EL (cell line): ENCODE measurements around the gene GZF1.
A peak's percentile ranks its signal among the peaks of the same experiment; 100 is the strongest.

Experiments
- DNase-seq: peaks from one replicate; pipeline ENCODE4 v3.0.0-alpha.2; 2016

GZF1 gene

DNA sequence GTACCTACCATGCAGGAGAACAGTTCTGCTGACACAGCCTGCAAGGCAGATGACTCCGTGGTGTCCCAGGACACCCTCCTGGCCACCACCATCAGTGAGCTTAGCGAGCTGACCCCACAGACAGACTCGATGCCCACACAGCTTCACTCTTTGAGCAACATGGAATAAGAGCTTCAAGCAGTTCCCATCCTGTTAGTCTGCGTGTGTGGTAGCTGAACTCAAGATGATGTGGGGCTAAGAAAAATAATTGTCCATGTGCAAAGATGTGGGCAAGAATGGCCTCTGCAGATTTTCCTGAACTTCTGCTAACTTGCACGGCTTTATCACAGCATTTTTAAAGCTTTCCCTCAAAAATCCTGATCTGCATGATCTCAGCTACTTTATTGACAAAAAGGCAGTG lies 8.3 kb downstream of the GZF1 start:
- no peak for DNase-seq

DNA sequence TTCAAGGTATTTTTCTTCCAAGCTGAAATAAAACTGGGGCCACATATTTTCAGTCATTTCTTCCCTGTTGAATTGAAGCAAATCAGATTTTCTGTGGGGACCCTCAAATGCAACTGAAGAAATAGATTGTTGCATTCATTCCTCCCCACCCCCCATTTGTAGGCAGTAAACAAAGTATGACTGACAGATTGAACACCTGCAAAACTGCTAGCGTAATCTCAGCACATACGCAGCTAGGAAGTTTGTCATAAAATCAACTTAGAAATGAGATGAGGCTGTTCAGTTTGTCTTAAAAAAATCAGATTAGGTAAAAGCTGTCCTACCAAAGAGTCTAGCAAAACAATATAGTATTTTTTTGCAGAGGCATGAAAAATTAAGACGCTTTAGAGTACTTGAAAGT lies 8.9 kb downstream of the GZF1 start:
- no peak for DNase-seq

DNA sequence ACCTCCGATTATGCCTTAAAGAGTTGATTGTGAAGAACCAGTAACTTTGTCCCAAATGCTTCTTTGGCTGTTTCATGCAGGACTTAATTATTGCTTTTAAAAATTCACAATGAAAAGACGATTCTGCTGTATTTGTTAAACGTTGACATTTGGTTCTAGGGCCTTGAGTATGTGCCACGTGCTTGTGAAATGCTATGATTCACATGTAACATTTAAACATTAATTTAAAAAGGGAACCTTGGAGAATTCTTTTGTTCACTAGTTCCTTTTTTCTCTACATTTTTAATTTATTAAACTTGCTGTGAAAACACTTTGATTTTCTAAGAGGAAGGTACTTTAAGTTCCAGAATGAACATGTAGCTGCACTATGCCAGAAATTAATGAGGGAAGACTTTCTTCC lies 9.5 kb downstream of the GZF1 start:
- DNase-seq, result no peak

DNA sequence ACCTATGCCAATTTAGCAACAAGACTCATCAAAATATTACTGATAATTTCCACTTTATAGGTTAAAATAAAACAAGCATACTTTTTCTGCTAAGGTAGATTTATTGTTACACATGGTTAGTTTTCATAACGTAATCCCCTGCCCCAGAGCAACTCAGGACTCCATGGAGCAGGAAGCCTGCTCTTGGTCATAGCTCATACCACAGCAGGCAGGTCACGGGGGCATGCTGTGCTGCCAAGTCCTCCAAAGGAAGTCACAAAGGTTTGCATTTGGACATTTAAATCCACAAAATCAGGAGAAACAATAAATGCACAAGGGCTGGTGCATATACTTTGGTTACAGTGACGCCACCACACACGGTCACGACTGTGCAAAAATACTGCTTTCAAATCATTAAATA lies 12.5 kb downstream of the GZF1 start:
- no peak for DNase-seq

DNA sequence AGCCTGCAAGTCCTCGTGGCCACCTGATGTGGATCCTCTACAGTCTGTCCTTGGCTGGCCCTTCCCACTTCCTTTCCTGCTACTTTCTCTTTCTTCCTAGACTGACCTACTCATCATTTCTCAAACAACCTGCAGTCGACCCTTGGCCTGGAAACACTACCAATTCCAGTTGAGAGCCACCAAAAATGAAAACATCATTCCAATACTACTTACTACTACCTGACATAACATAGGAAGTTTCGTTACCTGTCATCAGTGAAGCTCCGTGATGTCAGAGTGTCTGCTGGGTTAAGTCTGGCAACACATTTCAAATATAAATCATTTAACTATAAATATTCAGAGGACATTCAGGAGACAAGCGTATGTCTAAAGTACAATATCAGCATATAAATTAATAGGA lies 13.8 kb downstream of the GZF1 start:
- no peak for DNase-seq

DNA sequence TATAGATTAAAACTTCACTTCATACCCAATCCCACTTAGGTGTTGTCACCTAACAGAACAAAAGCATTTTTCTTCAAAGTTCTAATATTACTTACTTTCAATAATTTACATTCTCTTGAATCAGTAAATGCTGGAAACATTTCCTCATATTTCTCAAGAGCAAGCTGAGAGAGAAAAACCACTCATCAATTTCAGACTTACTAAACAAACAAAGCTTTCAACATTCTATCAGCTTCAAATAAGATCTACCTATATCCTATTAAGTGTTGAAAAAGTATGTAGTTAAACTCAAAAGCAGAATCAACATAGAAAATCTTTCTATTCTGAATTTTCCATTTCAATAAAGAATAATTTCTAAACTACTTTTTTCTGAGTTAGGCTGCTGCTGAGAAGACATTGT lies 17.8 kb downstream of the GZF1 start:
- no peak for DNase-seq

DNA sequence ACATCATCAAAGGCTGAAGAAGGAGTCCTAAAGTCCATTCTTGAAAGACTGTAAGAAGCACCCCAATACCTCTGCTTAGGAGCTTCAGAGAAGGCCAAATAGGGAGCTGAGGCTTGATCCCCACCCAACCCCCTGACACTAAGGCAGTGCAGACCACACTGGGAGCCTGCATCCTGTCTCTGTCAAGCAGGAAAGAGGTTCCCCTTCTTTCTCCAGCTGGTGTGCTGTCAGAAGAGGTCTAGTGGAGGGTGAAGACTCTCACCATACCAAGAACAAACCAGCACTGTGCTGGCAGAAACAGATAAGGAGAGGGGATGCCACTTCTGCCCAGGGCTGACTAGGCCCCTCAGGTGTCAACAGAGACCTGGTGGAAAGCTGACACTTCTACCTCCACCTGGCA lies 19.9 kb downstream of the GZF1 start:
- DNase-seq, result no peak

DNA sequence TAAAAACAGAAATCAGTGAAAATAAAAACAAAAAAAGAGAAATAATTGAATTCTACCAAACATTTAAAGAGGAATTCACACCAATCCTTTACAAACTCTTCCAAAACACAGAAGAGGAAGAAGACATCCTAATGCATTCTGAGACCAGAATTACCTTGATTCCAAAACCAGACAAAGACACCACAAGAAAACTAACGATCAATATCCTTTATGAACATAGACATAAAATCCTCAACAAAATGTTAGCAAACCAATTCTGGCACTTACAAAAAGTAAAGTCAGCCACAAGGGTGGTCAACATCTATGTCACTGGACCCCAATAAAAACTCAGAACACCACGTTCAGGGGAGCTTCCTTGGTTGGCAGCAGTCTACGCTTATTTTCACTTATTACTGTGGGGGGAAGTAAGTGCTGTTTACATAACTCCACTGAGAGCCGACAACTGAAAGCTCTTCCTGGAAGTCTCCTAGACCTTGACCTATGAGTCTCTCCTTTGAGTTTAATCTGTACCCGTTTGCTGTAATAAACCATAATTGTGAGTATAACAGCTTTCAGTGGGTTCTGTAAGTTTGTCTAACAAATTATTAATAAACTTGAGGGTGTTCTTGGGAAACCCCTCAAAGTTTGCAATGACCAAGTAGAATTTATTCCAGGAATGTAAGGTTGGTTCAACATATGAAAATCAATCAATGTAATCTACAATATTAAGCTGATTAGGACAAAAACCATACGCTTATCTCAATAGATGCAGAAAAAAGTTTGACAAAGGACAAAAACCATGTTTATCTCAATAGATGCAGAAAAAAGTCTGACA lies 24.5 kb downstream of the GZF1 start:
- no peak for DNase-seq

DNA sequence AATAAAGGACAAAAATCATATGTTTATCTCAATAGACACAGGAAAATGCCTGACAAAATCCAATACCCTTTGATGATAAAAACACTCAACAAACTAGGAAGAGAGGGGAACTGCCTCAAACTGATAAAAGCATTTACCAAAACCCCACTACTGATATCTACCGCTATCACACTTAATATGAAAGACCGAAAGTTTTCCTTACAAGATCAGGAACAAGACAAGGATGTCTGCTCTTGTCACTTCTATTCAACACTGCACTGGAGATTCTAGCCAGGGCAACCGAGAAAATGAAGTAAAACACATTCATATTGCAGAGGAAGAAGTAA lies 25.1 kb downstream of the GZF1 start:
- DNase-seq, result no peak

DNA sequence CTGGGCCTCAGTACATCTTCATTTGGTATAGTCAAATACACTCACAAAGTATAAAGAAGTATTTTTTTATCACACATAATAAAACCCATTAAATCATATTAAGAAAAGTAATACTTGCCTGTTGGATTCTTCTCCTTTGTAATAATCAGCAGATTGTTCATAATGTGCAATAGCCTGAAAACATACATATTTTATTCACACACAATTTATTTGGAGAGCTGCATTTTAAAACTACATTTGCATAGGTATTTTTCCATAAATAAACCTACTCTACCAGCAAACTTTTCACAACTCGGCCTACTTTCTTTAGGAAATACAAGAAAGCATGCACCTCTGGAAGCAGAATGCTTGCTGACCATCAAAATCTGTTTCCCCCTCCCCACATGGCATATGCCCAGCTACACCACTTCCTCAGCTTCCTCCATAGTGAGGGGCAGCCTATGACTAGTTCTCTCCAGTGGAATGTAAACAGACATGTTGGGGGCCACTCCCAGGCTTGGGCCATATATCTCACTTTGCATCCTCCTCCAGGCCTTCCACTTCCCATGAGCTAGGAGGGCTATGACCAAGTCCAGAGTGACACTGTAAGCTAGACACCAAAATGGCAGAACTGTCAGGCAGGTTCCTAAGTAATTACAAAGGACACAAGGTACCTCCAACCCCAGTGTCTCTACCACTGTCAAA lies 28.3 kb downstream of the GZF1 start:
- no peak for DNase-seq

DNA sequence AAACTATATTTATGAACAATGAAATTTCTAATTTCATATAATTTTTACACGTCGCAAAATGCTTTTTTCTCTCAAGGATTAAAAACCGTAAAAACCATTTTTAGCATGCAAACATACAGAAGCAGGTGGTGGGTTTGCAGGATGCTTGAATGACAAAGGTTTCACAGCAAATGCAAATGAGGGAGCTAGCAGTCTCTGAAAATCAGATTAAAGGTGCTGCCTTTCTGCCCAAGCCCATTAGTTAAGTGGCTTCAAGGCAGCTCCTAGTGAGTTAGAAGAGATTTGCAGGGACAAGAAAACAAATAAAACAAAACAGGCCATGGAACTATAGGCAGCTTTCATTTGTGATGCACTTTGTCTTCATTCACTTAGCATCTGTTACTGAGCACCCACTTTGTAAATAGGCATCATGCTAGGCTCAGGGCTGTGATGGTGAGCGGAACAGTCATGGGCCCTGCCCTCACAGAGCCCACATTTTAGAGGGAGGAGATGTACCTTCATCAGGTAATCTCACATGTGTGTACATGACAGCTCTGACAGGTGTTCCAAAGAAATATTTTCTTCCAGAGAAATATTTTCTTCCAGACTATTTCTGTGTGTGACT lies 29.8 kb downstream of the GZF1 start:
- DNase-seq, result no peak

DNA sequence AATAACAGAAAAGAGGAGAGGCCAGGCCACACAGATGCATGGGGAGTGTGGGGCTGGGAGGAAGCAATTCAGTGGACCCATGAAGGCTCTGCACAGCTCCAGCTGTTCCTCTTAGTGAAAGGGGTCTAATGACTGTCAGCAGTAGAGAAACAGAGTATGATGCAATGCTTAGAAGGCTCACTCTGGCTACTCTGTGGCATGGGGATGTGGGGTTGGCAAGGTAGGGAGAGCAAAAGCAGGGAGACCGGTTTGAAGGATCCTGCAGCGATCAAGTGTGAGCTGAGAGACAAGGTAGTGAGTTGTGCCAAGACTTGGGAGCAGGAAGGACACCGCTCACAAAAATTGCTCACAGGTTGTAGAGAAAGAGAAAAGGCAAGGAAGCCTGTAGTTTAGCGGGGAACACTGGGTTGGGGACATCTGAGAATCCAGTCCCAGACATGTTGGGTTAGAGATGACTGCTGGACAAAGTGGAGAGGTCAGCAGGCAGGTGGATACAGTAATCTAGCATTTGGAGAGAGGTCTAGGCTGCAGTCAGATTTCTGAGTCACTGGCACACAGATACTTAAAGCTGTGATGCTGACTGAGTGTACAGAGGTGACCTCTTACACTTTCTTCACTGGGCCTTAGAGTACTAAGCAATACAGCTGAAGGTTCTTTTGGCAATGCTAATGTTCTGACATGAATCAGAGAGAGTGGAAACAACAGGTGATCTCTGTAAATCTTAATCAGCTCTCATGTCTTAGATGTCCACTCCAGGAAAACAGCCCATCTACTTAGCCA lies 32.2 kb downstream of the GZF1 start:
- DNase-seq, result no peak

DNA sequence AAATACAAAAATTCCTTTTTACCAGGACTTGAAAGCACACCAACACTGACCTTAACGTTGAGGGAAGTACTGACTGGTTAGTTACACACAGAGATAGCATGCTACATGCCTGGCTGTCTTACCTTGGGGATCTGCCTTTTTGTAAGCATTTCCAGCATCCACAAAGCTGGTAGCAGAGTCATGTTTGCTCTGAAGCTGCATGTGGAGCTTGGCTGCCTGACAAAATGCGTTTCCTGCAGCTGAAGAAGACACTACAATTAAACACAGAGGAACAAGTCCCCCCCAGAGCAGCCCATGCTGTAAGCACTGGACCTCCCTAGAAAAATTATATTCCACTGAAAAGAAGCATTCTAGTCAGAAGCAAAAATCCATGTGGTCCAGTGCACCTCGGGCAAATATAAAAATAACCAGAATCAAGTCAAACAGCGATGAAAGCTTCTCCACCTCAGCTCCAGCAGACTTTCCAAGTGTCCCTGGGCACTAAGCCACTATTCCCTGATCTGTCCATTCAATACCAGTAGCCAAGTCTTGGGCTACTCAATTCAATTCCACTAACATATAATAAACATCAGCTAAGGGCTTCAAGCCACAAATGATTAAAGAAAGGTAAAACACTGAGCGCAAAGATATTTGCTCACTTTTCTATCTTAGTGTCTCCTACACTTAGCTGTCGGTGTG lies 35.1 kb downstream of the GZF1 start:
- no peak for DNase-seq

DNA sequence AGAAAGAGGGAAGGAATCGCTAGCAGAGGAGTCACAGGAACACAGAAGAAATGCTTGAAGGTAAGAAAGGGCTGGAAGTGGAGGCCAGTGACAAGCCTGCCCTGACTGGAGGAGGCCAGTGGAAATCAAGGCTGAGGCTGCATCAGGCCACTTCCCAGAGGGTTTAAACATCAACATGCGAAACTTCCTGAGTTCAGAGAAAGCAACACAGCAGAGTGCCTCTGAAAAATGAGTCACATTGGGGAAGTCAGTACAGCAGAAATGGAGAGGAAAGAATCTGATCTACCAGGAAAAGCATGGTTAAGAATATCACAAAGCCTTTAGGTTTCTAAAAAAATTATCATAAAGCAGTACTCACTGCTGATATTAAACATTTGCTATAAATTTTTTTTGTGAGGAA lies 36.0 kb downstream of the GZF1 start:
- peak; percentile 53 for DNase-seq

DNA sequence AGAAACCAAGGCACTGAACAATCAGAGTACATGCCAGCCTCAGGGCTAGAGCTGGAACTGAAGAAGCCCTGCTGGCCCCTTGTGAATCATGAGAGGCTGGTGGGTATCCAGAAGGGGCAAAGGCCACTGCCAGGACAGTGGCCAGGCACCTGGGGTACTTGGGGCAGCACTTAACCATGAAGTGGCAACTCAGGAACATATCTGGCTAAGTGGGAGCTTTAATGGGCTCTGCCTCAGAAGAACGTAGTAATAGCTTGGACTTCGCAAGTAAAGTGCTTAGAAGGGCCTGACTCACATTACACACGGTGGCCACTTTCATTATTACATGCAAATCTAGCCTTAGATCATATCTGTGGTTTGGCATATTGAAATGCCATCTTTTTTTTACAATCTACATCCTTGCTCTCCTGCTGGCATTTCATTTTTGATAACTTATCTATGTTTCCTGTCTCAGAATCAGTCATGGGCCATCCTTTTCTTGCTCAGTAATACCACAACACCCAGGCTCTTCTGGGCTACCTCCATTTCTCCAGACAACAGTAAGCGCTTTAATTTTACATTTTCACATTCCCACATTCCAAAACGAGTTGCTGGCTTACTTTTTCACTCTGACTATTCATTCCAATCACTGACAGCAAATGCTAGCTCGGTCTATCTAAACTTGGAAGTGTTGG lies 37.7 kb downstream of the GZF1 start:
- DNase-seq, result peak; percentile 54

DNA sequence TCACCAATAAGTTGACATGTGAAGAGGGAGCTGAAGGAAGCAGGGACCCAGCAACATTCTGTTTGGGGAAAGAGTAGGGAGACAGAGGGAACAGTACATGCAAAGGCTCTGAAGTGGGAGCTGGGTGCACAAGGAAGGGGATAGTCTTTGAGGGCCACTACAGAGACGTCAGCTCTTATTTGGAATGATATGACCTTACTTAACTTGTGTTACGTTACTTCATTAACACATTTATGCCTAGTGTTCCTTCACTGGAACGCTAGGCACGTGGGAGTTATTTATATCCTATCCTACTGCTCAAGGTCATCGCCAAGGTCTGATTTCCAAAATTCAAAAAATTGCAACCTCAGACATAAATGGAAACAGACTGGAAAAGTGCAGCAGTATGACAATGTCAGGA lies 39.1 kb downstream of the GZF1 start:
- no peak for DNase-seq

DNA sequence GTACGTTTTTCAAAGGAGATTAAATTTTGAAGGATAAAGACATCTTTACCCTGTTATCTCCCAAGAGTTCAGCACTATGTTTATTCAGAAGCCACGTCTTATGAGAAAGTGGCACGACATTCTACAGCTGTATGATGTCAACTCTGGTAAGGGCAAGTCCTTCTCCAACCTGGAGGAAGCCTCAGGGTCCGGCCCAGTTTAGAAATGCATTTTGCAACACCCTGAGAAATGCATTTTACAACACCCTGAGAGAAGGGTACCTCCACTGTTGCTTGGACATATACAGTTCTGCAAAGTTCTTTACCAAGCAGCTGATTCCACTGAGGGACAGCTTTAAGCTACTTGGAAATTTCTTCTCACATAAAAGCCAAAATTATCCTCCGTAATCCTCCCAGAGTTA lies 41.8 kb downstream of the GZF1 start:
- no peak for DNase-seq

DNA sequence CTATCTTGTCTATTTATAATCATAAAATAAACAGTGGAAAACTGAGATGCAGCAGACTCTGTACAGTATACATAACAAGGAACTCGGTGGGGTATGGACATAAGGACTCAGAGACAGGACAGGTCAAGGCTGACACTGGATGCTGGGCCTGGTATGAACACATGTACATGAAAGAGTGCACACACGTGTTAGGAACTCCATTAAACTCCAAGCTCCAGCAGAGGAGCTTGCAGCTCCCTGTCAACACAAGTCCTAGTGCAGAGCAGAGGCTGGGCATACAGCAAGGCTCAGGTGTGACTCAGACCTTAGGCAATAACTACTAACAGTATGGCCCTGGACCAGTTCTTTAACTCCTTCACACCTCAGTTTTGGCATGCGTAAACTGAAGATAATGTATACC lies 42.2 kb downstream of the GZF1 start:
- DNase-seq, result peak; percentile 12

DNA sequence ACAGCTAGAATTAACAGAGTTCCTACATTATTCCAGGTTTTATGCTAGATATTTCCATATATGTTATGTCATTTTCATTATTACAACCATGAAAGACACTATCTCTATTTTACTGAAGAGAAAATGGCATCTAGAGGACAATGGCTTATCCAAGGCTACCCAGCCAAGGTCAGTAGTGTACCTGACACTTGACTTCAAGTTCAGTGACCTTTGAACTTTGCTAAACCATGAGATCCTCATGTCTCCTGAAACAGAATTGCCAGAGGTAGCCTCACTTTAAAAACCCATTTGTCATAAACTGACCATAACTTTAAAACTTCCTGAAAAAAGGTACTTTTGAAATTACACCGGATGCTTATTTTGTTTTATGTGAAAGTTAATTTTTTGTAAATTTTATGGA lies 44.9 kb downstream of the GZF1 start:
- no peak for DNase-seq

DNA sequence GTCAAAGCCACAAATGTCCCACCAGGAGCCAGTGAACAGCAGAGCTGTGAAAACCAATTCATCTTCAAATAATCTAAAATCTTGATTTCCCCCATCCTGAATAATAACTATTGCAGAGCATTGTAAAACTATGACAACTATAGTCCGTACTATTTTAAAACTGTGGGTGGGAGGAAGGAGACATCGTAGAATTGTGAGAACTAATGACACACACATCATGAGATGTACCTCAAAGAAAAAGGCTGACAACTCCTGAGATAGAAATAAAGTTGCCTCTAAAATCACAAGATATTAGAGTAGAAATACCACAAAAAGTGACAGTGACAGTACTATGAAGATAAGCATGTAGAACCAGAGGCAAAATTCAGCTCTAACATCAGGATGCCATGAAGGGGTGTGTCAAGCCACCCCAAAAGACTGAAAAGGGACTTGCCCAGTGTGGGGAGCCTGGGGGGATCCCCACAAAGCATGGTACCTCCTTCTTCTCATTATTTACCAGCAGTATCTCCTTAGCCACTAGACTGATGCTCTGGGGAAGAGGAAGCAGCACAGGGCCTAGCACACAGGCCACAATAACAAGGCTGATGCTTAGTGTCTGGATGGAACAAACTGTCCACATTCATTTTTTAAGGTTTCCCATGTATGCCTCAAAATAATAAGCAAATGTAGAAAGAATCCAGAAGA lies 45.9 kb downstream of the GZF1 start:
- no peak for DNase-seq

DNA sequence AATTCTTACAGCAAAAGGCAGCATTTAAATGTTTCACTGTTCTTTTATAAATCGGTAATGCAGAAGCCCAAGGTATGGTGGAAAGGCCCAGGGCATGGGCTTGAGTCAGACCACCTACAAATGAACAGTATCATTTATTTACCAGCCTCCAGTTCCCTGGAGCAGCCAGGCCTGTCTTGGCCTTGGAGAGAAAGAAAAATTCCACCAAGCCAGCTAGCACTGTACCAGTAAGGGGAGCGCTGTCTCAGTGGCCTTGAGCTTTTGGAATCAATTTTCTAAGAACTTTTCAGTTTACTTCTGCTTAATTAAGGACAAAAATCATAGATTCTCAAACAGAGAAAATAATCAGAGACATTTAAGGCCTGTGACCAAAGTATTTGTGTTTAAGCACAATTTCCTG lies 47.0 kb downstream of the GZF1 start:
- no peak for DNase-seq

DNA sequence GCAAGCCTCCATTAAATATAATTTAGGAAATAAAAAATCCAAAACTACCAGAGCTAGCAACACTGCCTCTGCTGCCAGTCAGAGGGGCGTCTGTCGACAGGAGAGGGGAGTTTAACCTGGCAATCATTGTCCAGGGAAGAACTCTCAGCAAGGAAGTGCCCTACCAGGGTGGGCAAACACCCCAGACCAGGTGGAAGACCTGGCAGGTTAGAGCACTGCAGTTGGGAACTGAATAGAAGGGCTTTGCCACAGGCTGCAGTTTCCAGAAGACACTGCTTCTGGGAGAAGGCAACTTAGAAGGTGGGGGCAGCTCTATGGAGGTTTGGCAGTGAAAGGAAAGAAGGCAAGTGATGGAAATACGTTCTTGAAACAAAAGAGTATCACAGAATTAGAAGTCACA lies 47.8 kb downstream of the GZF1 start:
- no peak for DNase-seq
